ENCODE data around the gene ECI1. TPM values are rescaled to one million over a fixed set of nuclear protein-coding genes. Genes with fewer than 3 reads are reported as not detected.

Gene ECI1
- total RNA-seq, 1 experiment from 2014 or later: 71.7 TPM

- peak; percentile 14 for DNase-seq
- Histone ChIP-seq H3K36me3 (ENCODE audit: low read depth, low read length) (no peaks in the 10 kb centered on the region), H4K20me1 (ENCODE audit: low read length) (no peaks in the 10 kb centered on the region), H3K27ac (ENCODE audit: low read length) (no peak within 1 kb of the TSS), H3K79me2 (ENCODE audit: low read length) (no peaks in the 10 kb centered on the region), H3K27me3 (ENCODE audit: low read length) (no peaks in the 10 kb centered on the region), H3K4me2 (ENCODE audit: low read length) (peak within 1 kb of the TSS; percentile 79), H2AFZ (ENCODE audit: low read length) (peak within 1 kb of the TSS; percentile 34; the same call in 1 of the 2 replicates), H3K4me3 (ENCODE audit: low read length) (peak within 1 kb of the TSS; percentile 59), H3K9ac (ENCODE audit: low read length) (no peak within 1 kb of the TSS), H3K9me3 (ENCODE audit: low read length) (no peaks in the 10 kb centered on the region), H3K9me2 (replicated peaks; ENCODE audit: low read length) (no peaks in the 10 kb centered on the region), H3F3A (ENCODE audit: low read length, unreplicated experiment) (no peaks in the 10 kb centered on the region), H3K4me1 (ENCODE audit: insufficient read depth, low read length) (peaks cover 12% of the 10 kb centered on the region; the same call in 1 of the 2 replicates)
- ChIA-PET CTCF (interaction anchor here (0.7 kb wide), 1 partner anchor 10 kb away, joined by 4 read pairs; no protein-coding TSS in a partner anchor), POLR2A (ENCODE audit: unreplicated experiment) (no interaction called here)
- peak; percentile 37 for ATAC-seq
- BruUV-seq (replicated peaks): no TSS peak
- no peak for TF ChIP-seq EZH2phosphoT487 (IDR thresholded peaks at IDR 0.05; ENCODE audit: borderline replicate concordance, low read length)
- intact Hi-C loops (cut with micrococcal nuclease): no loop called here
Measured at GRCh38 chr16:2196162-2196980, 55.0 kb downstream of the ECI1 start, which contains the start of gene CASKIN1. CASKIN1 (minus strand) TSS chr16:2196605; CDS start chr16:2196432, 173 bp downstream.

GRCh38 chr16:2195322-2196161 is 55.8 kb downstream of the ECI1 start:
- ATAC-seq (peak; percentile 29), DNase-seq (no peak)
- Histone ChIP-seq H3K4me2 (ENCODE audit: low read length) (peak overlapping the region; percentile 79), H3K27me3 (ENCODE audit: low read length) (no peaks in the 10 kb centered on the region), H3K79me2 (ENCODE audit: low read length) (no peaks in the 10 kb centered on the region), H3K36me3 (ENCODE audit: low read depth, low read length) (no peaks in the 10 kb centered on the region), H2AFZ (ENCODE audit: low read length) (peak overlapping the region; percentile 34; the same call in 1 of the 2 replicates), H3K9ac (ENCODE audit: low read length) (no peak overlapping the region), H3F3A (ENCODE audit: low read length, unreplicated experiment) (no peaks in the 10 kb centered on the region), H3K9me3 (ENCODE audit: low read length) (no peaks in the 10 kb centered on the region), H3K4me1 (ENCODE audit: insufficient read depth, low read length) (peaks cover 12% of the 10 kb centered on the region; the same call in 1 of the 2 replicates), H3K27ac (ENCODE audit: low read length) (no peak overlapping the region), H3K9me2 (replicated peaks; ENCODE audit: low read length) (no peaks in the 10 kb centered on the region), H3K4me3 (ENCODE audit: low read length) (peak overlapping the region; percentile 59), H4K20me1 (ENCODE audit: low read length) (no peaks in the 10 kb centered on the region)
- intact Hi-C loops (cut with micrococcal nuclease): no loop called here
- BruUV-seq (replicated peaks): no TSS peak
- no peak for TF ChIP-seq EZH2 (IDR thresholded peaks at IDR 0.05; ENCODE audit: low read length, unreplicated experiment)
- no peak for TF ChIP-seq EZH2phosphoT487 (IDR thresholded peaks at IDR 0.05; ENCODE audit: borderline replicate concordance, low read length)
- no peak for TF ChIP-seq CTCF (conservative IDR thresholded peaks at IDR 0.05; ENCODE audit: low read depth, low read length)
- POLR2A ChIA-PET (ENCODE audit: unreplicated experiment): no interaction called here
- CTCF ChIA-PET: interaction anchor here (0.7 to 1.4 kb wide), 4 partner anchors 11 to 55 kb away, joined by 3 to 18 read pairs (median 4); partner anchors contain the start of gene ECI1

GRCh38 chr16:2194852-2195321 is 56.5 kb downstream of the ECI1 start:
- ATAC-seq (peak; percentile 81), DNase-seq (peak; percentile 64)
- Histone ChIP-seq H3K27me3 (ENCODE audit: low read length) (no peaks in the 10 kb centered on the region), H3K4me3 (ENCODE audit: low read length) (peak overlapping the region; percentile 59; the same call in 1 of the 2 replicates), H3K36me3 (ENCODE audit: low read depth, low read length) (no peaks in the 10 kb centered on the region), H3K9me2 (replicated peaks; ENCODE audit: low read length) (no peaks in the 10 kb centered on the region), H3F3A (ENCODE audit: low read length, unreplicated experiment) (no peaks in the 10 kb centered on the region), H3K79me2 (ENCODE audit: low read length) (no peaks in the 10 kb centered on the region), H3K27ac (ENCODE audit: low read length) (no peak overlapping the region), H3K9ac (ENCODE audit: low read length) (no peak overlapping the region), H3K4me2 (ENCODE audit: low read length) (peak overlapping the region; percentile 79), H3K9me3 (ENCODE audit: low read length) (no peaks in the 10 kb centered on the region), H2AFZ (ENCODE audit: low read length) (peak overlapping the region; percentile 32; the same call in 1 of the 2 replicates), H3K4me1 (ENCODE audit: insufficient read depth, low read length) (peaks cover 12% of the 10 kb centered on the region; the same call in 1 of the 2 replicates), H4K20me1 (ENCODE audit: low read length) (no peaks in the 10 kb centered on the region)
- intact Hi-C loops (cut with micrococcal nuclease): no loop called here
- BruUV-seq (replicated peaks): no TSS peak
- ChIA-PET POLR2A (ENCODE audit: unreplicated experiment) (no interaction called here), CTCF (interaction anchor here (0.5 to 1.4 kb wide), 6 partner anchors 31 to 72 kb away, joined by 3 to 18 read pairs (median 3); partner anchors contain the start of gene ECI1)
- TF ChIP-seq CTCF (conservative IDR thresholded peaks at IDR 0.05; ENCODE audit: low read depth, low read length) (peak; percentile 57), EZH2 (IDR thresholded peaks at IDR 0.05; ENCODE audit: low read length, unreplicated experiment) (no peak)
